OCI-LY3 (cell line): ENCODE data around the gene CNGA2.

Source experiments
- H2AFZ ChIP-seq: fragments of 200-600, 300-600 bp; shearing (Covaris generic); 2 replicates; pipeline ENCODE4 v1.6.0; 2014; ENCODE audit warnings: antibody characterized with exemption, low read depth, low read length
- H3K27ac ChIP-seq: fragments of 200-600, 300-600 bp; sonication (generic); 2 replicates; pipeline ENCODE4 v1.5.1; 2014; ENCODE audit warnings: mild to moderate bottlenecking, low read length, moderate library complexity, mixed read lengths
- H3K27me3 ChIP-seq: fragments of 200-600, 300-600 bp; sonication (generic); 2 replicates; pipeline ENCODE4 v1.6.1; 2014; ENCODE audit warnings: low read depth, low read length, mixed read lengths
- H3K36me3 ChIP-seq: fragments of 200-600, 300-600 bp; sonication (generic); replicated peaks from 2 replicates; pipeline ENCODE3; 2014; ENCODE audit warnings: low read depth, low read length, mixed read lengths
- H3K4me1 ChIP-seq: fragments of 300-600, 200-600 bp; sonication (generic); 2 replicates; pipeline ENCODE4 v1.6.1; 2014; ENCODE audit warnings: low read length, mixed read lengths
- H3K4me2 ChIP-seq: fragments of 200-600, 300-600 bp; sonication (generic); 2 replicates; pipeline ENCODE4 v1.6.1; 2014; ENCODE audit warnings: low read length, mixed read lengths
- H3K4me3 ChIP-seq: fragments of 300-600, 200-600 bp; sonication (generic); 2 replicates; pipeline ENCODE4 v1.5.1; 2014; ENCODE audit warnings: antibody characterized with exemption, mild to moderate bottlenecking, low read length, moderate library complexity
- H3K79me2 ChIP-seq: fragments of 300-600, 200-600 bp; shearing (Covaris generic); 2 replicates; pipeline ENCODE4 v1.6.1; 2014; ENCODE audit warnings: mild to moderate bottlenecking, low read length, mixed read lengths
- H3K9ac ChIP-seq: fragments of 300-600, 200-600 bp; shearing (Covaris generic); 2 replicates; pipeline ENCODE4 v1.6.0; 2014; ENCODE audit warnings: mild to moderate bottlenecking, low read length, moderate library complexity
- H3K9me3 ChIP-seq: fragments of 200-600, 300-600 bp; shearing (Covaris generic); 2 replicates; pipeline ENCODE4 v1.6.1; 2014; ENCODE audit warnings: low read length, mixed read lengths; ENCODE audit not compliant: insufficient read depth
- H4K20me1 ChIP-seq: fragments of 200-600, 300-600 bp; sonication (generic); 2 replicates; pipeline ENCODE4 v1.6.1; 2016; ENCODE audit warnings: low read length, mixed read lengths; ENCODE audit not compliant: insufficient read depth
- EZH2phosphoT487 ChIP-seq: fragments of 200-600 bp; shearing (Covaris generic); IDR thresholded peaks from 2 replicates; pipeline ENCODE4 v1.6.1; 2018; ENCODE audit warnings: antibody characterized with exemption, mixed run types, low read depth
- TF ChIP-seq, protein P1 (sequence below): fragments of 200-600, 300-600 bp; sonication (generic); IDR thresholded peaks from 2 replicates; pipeline ENCODE4 v1.5.1; 2014; ENCODE audit warnings: antibody characterized with exemption, low read length, low read depth

CNGA2 gene

DNA sequence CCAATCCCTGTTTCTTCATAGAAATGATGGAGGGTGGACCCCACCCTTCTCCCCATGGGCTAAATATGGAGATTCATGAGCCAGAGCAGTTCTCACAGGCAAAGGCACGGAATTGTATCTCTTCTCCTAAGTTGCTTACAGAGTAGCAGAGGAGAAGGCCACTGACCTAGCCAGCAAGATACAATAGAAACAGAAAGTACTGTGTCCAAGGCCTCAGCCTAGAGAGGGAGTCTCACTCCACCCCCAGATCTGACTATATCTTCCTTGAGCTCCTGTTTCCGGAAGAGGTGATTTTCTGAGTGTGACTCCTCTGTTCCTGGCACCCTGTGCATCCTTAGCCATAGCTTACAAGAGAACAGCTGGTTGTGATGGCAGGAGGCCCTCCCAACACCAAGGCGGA, 18.8 kb upstream of the CNGA2 start, which contains the start of gene FATE1:
Gene FATE1 (plus strand): TSS at position 284 of the 400 bp plus-strand sequence. CDS start 85 bp downstream, at position 369.
- H3K27ac ChIP-seq, result no peak within 1 kb of the TSS
- no peaks in the 10 kb centered on the region for H3K79me2 ChIP-seq
- H2AFZ ChIP-seq, result no peak within 1 kb of the TSS
- H3K4me3 ChIP-seq, result no peak within 1 kb of the TSS
- H3K9ac ChIP-seq, result no peak within 1 kb of the TSS
- H3K4me1 ChIP-seq, result no peaks in the 10 kb centered on the region
- no peaks in the 10 kb centered on the region; the same call in 1 of the 2 replicates for H3K27me3 ChIP-seq
- no peak within 1 kb of the TSS for H3K4me2 ChIP-seq
- no peaks in the 10 kb centered on the region for H3K9me3 ChIP-seq
- H4K20me1 ChIP-seq, result no peaks in the 10 kb centered on the region
- TF ChIP-seq EZH2phosphoT487, result no peak
- TF ChIP-seq, protein P1, sequence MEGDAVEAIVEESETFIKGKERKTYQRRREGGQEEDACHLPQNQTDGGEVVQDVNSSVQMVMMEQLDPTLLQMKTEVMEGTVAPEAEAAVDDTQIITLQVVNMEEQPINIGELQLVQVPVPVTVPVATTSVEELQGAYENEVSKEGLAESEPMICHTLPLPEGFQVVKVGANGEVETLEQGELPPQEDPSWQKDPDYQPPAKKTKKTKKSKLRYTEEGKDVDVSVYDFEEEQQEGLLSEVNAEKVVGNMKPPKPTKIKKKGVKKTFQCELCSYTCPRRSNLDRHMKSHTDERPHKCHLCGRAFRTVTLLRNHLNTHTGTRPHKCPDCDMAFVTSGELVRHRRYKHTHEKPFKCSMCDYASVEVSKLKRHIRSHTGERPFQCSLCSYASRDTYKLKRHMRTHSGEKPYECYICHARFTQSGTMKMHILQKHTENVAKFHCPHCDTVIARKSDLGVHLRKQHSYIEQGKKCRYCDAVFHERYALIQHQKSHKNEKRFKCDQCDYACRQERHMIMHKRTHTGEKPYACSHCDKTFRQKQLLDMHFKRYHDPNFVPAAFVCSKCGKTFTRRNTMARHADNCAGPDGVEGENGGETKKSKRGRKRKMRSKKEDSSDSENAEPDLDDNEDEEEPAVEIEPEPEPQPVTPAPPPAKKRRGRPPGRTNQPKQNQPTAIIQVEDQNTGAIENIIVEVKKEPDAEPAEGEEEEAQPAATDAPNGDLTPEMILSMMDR, result no peak
- no peaks in the 10 kb centered on the region for H3K36me3 ChIP-seq

DNA sequence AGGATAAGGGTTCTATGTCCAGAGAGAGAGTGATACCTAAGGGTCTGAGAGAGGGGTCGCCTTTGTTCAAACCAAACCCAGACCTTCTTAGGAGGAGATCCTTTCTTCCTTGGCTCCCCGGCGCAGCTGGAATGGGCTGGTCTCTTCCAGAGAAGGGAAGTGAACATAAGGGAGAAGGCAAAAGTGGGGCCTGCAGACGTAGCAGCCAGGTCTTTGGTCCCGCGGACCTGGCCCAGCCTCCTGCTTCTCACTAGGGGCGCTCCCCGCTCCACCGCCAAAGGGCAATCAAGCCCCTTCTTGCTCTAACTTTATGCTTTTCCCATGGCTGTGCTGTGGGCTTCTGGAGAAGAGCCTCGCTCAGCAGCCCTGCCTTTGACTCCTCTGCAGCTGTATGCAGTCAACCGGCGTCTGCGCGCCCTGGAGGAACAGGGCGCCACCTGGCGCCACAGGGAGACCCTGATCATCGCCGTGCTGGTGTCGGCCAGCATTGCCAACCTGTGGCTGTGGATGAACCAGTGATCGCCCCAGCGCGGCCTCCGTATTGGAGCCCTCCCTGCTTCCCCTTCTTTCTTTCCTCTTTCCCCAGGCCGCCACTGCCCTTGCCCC, 12.2 kb upstream of the CNGA2 start:
- TF ChIP-seq, protein P1, result no peak
- no peak for TF ChIP-seq EZH2phosphoT487
- Histone ChIP-seq H3K27me3 (no peaks in the 10 kb centered on the region), H4K20me1 (no peaks in the 10 kb centered on the region), H3K9me3 (no peaks in the 10 kb centered on the region), H3K4me2 (no peak overlapping the region), H3K9ac (no peak overlapping the region), H2AFZ (no peak overlapping the region), H3K36me3 (no peaks in the 10 kb centered on the region), H3K4me3 (no peak overlapping the region), H3K79me2 (no peaks in the 10 kb centered on the region), H3K4me1 (no peaks in the 10 kb centered on the region), H3K27ac (no peak overlapping the region)

- Histone ChIP-seq H2AFZ (no peak overlapping the region), H3K36me3 (no peaks in the 10 kb centered on the region), H3K9ac (no peak overlapping the region), H3K4me3 (no peak overlapping the region), H4K20me1 (no peaks in the 10 kb centered on the region), H3K27me3 (no peaks in the 10 kb centered on the region), H3K9me3 (no peaks in the 10 kb centered on the region), H3K79me2 (no peaks in the 10 kb centered on the region), H3K27ac (no peak overlapping the region), H3K4me1 (no peaks in the 10 kb centered on the region), H3K4me2 (no peak overlapping the region)
- TF ChIP-seq, protein P1, result no peak
- no peak for TF ChIP-seq EZH2phosphoT487
Observed at GRCh38 chrX:151723156-151723760, 11.3 kb upstream of the CNGA2 start.

- no peak overlapping the region for H3K4me2 ChIP-seq
Observed at GRCh38 chrX:151724563-151725337, 9.8 kb upstream of the CNGA2 start.

More at GRCh38 chrX:151724563-151725337, 9.8 kb upstream of the CNGA2 start:
- Histone ChIP-seq H2AFZ (no peak overlapping the region), H3K4me3 (no peak overlapping the region), H3K9me3 (no peaks in the 10 kb centered on the region), H3K79me2 (no peaks in the 10 kb centered on the region), H3K27me3 (no peaks in the 10 kb centered on the region), H3K27ac (no peak overlapping the region), H3K36me3 (no peaks in the 10 kb centered on the region), H3K9ac (no peak overlapping the region), H3K4me1 (no peaks in the 10 kb centered on the region), H4K20me1 (no peaks in the 10 kb centered on the region)
- TF ChIP-seq, protein P1, result no peak
